ENCODE data around the gene TANC1.
"Not testable (repeated sequence)": the region's sequence is repeated elsewhere in the genome, so short reads cannot be mapped to it uniquely, and the experiment has no call there.

TANC1 gene

DNA sequence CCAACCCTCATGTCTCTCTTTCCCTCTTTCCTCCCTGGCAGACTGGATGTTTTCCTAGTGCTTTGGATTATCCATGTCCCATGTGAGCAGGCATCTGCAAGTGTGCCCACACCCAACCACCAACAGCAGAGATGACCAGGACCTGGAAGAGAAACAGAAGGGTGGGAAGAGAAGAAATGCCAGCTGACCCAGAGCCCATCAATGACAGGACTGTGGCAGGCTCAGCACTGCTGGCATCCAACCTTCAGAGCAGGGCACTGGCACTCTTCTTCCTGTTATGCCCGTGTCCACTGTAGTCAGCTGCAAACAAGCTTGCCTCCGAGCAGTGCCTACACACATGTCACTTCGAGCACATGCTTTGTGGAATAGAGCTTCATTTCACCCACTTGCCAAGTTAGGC, 121.1 kb downstream of the TANC1 start:
- no peak for DNase-seq (ENCODE audit: low read depth)

DNA sequence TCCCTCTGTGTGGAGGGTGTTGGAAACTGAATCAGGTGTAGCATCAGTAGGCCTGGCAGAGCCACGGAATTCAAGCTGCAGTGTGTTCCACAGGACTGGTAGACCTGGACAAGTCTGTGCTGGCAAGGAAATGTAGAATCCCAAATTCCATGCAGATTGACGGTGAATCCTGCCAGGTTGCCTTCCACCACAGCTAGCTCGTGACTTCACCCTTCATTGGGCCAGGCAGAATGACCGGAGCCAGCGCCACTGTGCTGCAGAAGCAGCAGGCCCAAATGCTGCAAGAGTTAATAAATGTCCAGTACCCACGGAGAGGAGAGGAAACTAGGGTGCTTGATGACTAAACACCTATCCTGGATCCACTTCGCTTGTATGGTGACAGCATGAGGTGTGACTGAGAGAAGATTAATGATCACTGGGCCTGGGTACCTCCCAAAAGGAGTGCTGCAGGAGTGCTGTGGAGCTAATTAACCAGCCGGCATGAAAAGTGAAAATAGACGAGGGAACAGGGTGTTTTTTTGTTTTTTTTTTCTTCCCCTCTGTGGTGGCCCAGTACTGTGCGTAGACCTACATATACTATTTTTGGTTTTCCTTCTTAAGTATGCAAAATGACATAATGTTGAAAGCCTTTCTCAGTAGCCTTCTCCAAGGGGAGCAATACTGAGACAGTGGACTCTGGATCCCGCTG, 122.2 kb downstream of the TANC1 start:
- DNase-seq (ENCODE audit: low read depth), result no peak

DNA sequence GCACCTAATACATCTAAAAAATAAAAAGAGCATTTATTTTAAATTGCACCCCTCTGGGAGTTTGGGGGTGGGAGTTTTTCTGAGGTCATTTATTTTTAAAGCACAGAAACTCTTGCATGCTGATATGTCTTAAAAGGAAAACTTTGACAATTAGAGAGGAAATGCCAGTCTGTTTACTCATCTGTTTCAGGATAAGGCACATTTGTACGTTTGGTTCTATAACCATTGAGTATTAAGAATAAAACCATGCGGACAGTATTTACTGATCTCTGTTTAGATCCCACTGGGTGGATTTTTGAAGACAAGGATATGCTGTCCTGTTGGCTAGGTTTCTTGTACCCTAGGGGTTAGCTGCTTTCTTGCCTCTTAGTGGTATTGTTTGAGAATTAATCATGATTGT, 122.9 kb downstream of the TANC1 start:
- DNase-seq (ENCODE audit: low read depth), result peak; percentile 77

DNA sequence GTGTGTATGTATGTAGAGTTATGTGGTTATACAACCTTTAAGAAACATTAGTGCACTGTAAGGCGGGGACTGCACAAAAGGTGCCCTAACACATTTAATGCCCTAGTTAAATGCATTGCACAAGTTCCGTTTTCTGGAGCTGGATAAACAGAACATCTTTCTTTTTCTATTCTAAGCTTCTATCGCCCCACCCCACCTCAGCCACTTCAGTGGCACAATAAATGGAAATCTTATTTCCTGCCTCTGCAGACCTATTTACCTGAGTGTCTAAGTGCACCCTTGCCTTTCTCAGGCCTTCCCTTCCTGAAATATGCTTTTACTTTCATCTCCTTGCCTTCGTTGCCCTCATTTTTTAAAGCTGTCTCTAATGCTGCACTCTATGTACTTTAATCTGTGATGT, 123.5 kb downstream of the TANC1 start:
- no peak for DNase-seq (ENCODE audit: low read depth)

DNA sequence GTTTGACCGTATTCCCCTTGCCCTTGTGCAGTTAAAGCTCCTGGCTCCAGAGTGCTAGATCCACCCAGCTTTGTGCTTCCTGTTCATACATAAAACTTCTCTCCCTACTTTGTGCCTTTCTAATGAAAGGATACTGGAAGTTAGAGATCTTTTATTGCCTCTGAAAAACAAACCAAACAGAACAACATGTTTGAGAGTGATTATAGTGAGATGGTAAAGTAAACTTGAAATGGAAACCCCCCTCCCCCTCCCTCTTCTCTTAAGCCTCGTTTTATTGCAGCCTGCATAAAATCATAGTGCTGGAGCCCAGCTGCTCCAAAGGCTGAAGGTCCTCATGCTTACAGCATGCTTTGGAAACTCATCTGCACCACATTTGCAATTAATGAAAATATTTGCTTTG, 125.1 kb downstream of the TANC1 start:
- no peak for DNase-seq (ENCODE audit: low read depth)

DNA sequence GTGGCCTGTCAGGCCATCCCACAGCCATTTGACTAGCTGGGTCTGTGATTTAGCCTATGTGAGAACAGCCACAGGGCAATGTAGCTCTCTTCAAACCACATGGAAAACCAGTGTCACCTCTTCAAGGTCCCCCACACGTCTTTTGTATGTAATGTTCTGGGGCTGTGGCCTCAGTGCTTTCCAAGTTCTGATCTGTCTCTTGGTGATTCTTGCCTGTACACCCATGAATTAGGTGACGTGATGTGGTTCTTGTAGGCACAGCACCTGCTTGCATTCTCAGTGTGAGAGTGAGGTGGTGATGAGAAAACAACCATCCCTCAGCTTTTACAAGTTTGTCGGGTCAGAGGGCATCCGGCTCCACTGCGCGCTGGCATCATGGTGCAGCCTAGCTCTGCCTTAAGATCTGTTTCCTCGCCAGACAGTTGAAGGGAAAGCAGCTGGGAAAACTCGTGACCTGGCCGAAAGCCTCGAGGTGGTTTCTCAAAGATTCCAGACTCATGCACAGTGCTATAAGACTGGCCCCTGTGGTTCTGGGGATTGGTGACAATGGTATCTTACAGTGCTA, 125.8 kb downstream of the TANC1 start:
- no peak for DNase-seq (ENCODE audit: low read depth)

DNA sequence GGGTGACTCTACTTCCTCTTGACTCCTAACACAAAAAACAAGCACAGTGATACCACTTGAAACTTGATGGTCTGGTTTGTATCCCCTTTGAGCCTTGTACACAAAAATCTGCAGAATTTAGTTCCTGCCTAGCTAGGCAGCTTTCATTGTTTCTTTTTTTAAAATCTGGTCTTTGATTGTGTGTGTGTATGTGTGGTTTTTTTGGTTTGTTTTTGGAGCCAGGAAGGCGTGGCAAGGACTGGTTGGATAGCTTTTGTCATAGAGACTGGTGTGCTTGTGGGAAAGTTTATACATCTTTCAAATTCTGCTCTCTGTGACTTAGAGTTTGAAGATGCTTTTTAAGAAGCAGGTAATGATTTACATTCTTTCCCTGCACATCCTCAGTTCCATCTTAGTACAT, 127.4 kb downstream of the TANC1 start:
- no peak for DNase-seq (ENCODE audit: low read depth)

DNA sequence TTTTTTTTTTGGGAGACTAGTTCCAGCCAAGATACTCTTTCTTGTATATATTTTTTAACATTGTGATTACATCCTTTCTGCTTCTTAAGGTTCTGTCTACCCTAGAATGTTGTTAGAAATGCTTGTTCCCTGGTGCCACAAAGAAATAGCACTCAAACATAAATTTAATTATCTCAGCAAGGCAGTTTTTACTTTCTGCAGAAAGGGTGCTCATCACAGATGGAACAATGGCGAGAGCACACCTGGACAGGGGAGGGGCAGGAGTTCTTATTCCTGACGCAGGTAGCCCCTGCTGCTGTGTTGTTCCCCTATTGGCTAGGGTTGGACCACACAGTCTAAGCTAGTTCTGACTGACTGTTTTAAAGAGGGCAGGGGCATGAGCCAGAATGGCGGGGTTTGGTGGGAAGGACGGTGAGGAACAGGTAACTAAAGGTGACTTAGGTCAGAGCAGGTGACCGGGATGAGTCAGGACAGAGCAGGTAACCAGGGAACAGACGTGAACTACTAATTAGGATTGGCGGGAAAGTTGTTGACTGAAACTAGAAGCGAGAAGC, 127.9 kb downstream of the TANC1 start:
- not testable (repeated sequence) for DNase-seq (ENCODE audit: low read depth)

DNA sequence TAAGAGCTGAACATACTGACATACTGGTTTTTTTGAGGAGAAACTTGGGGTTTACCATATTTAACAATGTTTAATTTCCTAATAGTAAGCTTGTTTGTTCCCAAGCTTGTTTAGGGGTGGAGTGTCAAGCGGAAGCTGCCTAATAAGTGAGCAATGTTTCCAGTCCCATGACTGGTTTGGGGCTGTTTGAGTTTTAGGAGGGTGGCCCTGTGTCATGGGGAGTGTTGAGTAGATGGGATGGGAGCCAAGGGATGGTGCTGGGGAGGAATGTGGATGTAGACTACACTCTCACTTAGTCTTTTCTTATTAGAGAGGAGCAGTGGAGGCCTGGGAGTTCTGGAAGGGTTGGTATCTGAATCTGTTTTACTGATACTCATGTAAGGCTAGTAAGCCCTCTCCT, 128.5 kb downstream of the TANC1 start:
- no peak for DNase-seq (ENCODE audit: low read depth)

DNA sequence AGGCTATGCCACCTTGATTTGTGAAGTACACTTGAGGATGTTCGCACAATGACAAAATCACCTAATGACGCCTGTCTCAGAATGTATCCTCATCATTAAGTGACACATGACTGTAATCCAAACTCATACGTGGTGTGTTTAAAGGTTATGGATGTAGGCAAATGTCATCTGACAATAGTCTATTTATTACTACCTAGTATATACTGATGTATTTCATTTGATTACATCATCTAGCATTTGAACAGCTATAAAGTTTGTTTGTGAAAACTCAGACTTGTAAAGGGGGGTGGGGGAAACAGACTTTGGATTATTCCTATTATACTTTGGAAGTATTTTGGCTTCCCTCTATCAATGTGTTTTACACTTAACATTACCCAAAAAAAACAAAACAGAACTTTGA, 129.9 kb downstream of the TANC1 start:
- DNase-seq (ENCODE audit: low read depth), result no peak

DNA sequence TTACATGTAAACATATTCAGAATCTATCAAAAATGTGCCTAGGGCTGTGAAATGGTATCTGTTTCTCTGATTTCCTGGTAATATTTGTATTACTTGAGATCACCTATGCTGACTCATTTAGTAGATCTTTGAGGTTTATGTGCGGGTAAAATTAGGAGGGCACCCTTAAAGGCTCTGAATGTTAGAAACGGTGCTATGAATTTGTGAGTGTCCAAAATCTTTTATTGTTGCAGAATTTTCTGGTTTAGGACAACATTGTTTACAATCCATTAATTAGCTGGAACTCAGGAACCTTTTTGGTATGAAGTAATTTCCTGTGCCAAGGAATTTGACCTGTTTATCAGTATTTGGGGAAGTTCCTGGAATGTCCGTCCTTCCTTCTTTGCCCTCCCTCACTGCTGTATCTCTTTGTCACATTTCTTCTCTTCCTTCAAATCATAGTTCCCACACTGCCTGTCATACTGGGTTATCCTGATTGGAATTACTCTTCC, 130.5 kb downstream of the TANC1 start:
- peak; percentile 51 for DNase-seq (ENCODE audit: low read depth)

DNA sequence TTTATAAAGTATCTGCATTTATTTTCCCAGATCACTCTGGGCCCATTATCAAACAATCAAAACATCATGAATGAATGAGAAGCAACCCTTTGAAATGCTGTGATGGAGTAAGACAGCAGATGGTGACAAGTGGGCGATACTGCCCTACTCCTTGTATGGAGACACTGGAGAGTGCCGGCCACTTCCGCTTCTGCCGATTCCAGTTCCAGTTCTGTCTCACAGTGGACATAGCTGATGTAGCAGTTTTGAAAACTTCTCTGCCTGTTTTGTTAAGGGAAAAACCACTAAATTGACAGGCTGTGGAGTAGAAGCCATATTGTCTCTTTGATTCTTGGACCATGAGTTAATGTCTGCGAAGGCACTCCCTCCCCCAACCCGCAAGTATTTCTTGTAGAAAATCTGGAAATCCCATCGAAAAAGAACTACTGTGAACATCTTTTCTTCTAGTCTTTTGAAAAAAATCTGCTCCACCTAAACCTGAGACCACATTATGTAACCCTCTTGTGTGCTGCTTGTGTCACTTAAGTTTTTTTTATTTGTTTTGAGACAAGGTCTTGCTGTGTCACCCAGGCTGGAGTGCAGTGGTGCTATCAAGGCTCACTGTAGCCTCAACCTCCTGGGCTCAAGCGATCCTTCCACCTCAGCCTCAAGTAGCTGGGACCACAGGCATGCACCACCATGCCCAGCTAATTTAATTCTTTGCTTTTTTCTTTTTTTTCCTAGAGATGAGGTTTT, 133.5 kb downstream of the TANC1 start:
- no peak for DNase-seq (ENCODE audit: low read depth)

DNA sequence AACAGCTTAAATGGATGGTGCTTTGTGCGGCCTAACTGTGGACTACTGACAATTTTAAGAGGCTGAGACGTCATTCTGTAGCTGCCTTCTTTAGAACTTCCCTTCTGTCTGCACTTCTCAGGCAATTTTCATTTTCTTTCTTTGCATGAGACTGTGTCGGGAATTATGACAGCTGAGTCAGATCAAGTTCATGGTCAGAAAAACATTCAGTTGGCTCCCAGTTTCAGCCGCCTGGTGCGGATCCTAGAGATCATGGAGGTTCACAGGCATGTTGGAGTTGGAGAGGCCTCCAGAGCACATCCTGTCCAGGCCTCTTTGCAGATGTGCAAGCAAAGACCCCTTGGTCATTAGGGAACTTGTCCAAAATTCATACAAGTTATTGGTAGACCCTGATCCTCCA, 135.0 kb downstream of the TANC1 start:
- DNase-seq (ENCODE audit: low read depth), result no peak

DNA sequence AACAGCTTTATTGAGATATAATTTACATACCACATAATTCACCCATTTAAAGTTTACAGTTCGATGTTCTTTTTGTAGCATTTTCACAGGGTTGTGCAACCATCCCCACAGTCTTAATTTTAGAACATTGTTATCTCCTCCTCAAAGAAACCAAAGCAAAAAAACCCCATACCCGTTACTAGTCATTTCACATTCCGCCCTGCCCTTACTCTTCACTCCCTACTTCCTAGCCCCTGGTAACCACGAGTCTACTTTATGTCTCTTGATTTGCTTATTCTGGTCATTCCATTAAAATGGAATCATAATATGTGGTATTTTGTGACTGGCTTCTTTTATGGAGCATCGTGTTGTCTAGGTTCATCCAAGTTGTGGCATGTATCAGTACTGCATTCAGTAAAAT, 137.7 kb downstream of the TANC1 start:
- DNase-seq (ENCODE audit: low read depth), result peak; percentile 88

DNA sequence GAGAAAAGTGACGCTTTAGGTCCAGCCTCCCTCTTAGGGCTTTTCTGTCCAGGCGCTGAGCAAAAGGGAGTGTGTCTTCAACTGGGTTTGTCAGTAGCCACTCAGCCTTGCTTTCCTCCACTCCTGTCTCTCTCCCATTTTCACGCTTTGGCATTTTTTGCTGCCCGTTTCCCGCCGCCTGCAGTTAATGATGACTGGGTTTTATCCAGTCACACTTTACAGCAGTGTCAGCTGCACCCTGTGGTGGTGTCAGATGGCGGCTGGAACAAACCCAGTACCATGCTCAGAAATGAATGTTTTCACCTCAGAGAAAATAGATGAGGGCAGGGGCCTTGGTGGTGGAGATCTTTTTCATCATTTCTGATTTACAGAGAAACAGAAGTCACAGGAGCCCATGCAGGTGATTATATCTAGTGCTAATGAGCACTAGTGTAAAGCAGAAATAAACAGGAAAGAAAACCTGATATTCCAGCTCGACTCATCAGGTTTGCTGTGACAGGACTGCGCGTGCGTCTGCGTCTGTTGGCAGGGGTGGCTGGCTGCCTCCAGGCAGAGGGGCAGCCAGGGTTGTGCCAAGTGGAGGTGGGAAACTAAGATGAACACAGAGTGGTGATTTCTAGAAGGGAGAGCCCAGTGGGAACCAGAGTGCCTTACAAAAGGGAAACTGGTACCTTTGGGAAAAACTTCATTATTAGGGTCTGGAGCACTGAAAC, 139.9 kb downstream of the TANC1 start:
- DNase-seq (ENCODE audit: low read depth), result no peak

DNA sequence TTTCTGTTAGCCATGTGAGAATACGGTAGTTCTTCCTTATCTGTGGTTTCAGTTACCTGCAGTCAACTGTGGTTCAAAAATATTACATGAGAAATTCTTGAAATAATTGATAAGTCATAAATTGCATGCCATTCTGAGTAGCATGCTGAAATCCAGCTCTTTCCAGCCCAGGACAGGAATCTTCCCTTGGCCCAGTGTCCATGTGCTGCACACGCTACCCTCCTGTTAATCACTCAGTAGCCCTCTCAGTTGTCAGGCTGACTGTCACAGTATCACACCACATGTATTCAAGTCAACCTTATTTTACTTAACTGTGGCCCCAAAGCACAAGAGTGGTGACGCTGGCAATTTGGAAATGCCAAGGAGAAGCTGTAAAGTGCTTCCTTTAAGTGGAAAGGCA, 141.1 kb downstream of the TANC1 start:
- DNase-seq (ENCODE audit: low read depth), result no peak

DNA sequence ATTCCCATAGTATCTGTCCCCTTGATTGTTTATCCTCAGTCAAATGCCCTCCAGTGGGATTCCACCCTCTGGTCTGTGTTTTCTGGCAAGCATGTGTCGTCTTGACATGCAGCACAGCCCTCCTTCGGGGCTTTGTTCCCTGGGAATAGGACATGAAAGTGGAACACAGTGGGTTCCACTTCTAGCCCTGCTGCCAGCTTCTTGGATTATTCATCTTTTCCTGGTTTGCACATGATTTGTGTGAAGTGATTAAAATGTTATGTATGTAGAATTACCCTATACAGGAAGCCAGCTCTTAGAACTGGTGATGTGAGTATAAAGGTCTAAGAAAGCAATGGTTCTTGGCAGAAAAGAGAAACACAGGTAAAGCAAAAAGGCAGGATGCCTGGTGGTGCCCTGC, 142.3 kb downstream of the TANC1 start:
- DNase-seq (ENCODE audit: low read depth), result no peak

DNA sequence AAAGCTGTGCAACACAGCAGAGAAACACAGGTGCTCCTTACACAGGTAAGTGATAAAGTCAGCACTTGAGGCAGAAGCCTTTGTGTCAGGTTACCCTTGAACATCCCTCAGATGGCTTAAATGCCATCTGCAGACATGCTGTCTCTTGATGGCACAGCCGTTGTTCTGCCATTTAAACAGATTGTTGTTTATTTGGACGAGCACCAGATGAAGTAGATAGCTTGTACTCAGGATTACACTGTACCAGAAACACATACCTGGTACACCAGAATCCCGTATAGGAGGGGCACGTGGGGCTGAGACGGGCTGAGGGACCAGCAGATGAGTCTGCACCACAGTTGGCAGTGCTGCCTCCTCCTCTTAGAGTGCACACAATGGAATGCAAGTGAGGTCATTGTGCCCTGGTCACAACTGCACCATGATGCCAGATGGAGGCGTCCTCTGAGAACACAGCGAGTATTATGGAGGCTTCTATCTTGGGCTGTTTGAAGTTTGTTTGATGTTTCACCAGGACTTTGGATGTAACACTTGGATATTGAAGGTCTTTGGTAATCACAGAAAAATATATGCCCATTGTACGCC, 143.0 kb downstream of the TANC1 start:
- no peak for DNase-seq (ENCODE audit: low read depth)

DNA sequence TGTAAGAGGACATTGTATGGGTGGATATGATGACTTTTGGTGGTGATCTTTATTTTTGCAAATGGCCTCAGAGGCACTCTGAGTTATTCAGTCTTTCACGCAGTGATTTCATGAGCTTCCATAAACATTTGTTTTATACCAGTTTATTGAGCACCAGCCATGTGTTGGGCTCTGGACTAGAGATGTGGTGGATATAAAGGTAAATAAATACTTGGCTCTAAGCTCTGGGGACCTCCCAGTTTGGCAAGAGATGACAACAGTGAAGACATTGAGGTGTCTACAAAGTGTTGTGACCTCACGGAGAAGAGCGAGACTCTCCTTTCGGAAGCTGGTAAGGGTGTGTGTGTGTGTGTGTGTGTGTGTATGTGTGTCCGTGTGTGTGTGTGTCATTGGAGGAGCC, 146.4 kb downstream of the TANC1 start:
- no peak for DNase-seq (ENCODE audit: low read depth)

DNA sequence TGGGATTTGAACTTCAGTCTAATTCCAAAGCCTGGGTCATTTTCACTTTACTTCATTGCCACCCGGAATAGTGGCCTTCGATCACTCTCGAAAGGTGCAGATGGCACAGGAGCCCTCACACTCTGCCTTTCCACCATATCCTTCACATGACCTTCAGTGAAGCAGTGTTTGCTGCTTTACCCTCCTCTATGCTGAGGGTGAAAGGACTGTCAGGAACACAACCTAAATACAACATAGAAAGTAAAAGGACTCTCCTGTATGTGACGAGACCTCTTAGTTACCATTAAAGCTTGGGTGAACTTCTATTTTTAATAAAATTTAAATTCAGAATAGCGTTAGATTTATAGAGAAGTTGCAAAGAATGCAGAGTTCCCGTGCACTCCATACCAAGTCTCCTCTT, 148.5 kb downstream of the TANC1 start:
- DNase-seq (ENCODE audit: low read depth), result no peak

DNA sequence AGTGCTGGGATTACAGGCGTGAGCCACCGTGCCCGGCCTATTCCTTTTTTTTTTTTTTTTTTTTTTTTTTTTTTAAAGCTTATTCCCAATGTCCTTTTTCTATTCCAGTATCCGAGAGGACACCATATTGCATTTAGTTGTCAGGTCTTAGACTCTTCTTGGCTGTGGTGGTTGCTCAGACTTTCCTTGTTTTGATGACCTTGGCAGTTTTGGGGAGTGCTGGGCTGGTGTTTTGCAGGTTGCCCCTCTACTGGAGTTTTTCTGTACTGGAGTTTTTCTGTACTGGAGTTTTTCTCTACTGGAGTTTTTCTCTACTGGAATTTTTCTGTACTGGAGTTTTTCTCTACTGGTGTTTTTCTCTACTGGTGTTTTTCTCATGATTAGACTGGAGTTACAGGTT, 149.2 kb downstream of the TANC1 start:
- no peak for DNase-seq (ENCODE audit: low read depth)

All from amniotic epithelial cell (primary cell).